GM12878 (cell line): ENCODE results near the gene PNLDC1. TPM values are rescaled to one million over a fixed set of nuclear protein-coding genes. Genes with fewer than 3 reads are reported as not detected.

Source experiments
- ATAC-seq: fragments of 200-7000 bp; cut with Tn5 transposase; 3 replicates; pipeline ENCODE4 v1.9.1; 2020; ENCODE audit warnings: mild to moderate bottlenecking, moderate library complexity
- BruUV-seq: library from RNA; stranded (reverse); fragments of 400-500 nt; replicated peaks from 2 replicates; lab custom pipeline; 2021; lab: Mats Ljungman, UMichigan
- CTCF ChIA-PET: fragments of 300-600 bp; sonication (Branson Sonifier 250); formaldehyde crosslinking; extraction: SDS; loops from one replicate; lab custom pipeline; 2021; ENCODE audit warnings: inconsistent platforms; lab: Yijun Ruan, JAX
- POLR2A ChIA-PET: fragments of 350-600 bp; formaldehyde crosslinking; extraction: SDS; loops from one replicate; lab custom pipeline; 2021; ENCODE audit warnings: inconsistent platforms; lab: Charles Lee
- RAD21 ChIA-PET: fragments of 300-600 bp; sonication (Branson Sonifier 250); formaldehyde crosslinking; loops from one replicate; lab custom pipeline; 2023; ENCODE audit warnings: antibody characterized with exemption; ENCODE audit not compliant: unreplicated experiment; lab: Charles Lee
- SMC1A ChIA-PET: fragments of 300-600 bp; sonication (Branson Sonifier 250); formaldehyde crosslinking; loops from one replicate; lab custom pipeline; 2023; ENCODE audit not compliant: unreplicated experiment, uncharacterized antibody; lab: Charles Lee
- DNase-seq: peaks from one replicate; pipeline ENCODE4 v3.0.0-alpha.2; 2011; ENCODE audit warnings: low read depth, low spot score
- FAIRE-seq: peaks from 3 replicates; lab custom pipeline; 2011; peaks lifted over from hg19 to GRCh38; lab: Jason Lieb, UNC
- H2AFZ ChIP-seq: 2 replicates; pipeline ENCODE4 v1.6.0; 2011; ENCODE audit warnings: low read depth, low read length, control low read depth; ENCODE audit not compliant: control insufficient read depth
- H3K27ac ChIP-seq: 2 replicates; pipeline ENCODE4 v1.5.1; 2011; ENCODE audit warnings: control low read depth; ENCODE audit not compliant: control insufficient read depth, insufficient read depth
- H3K27me3 ChIP-seq, 2 experiments: replicated peaks in 1 of 2; 2 replicates each; pipeline versions ENCODE4 v1.6.0 to v1.6.1; 2011; ENCODE audit warnings: low read length in 1 of 2; ENCODE audit not compliant: control insufficient read depth in 2 of 2, insufficient read depth in 2 of 2
- H3K36me3 ChIP-seq, 2 experiments: 2 replicates each; pipeline ENCODE4 v1.5.1; 2011; ENCODE audit warnings: low read length in 1 of 2; ENCODE audit not compliant: control insufficient read depth in 2 of 2, insufficient read depth in 2 of 2
- H3K4me1 ChIP-seq: 2 replicates; pipeline ENCODE4 v1.6.1; 2011; ENCODE audit warnings: mild to moderate bottlenecking, low read length, moderate library complexity, mixed read lengths; ENCODE audit not compliant: control insufficient read depth, insufficient read depth
- H3K4me2 ChIP-seq: 2 replicates; pipeline ENCODE4 v1.6.0; 2011; ENCODE audit warnings: control low read depth; ENCODE audit not compliant: control insufficient read depth, insufficient read depth
- H3K4me3 ChIP-seq: fragments of 200-600 bp; sonication (generic); 2 replicates; pipeline ENCODE4 v1.5.1; 2016
- H3K79me2 ChIP-seq: 2 replicates; pipeline ENCODE4 v1.6.0; 2011; ENCODE audit warnings: low read length; ENCODE audit not compliant: control insufficient read depth, insufficient read depth
- H3K9ac ChIP-seq: 2 replicates; pipeline ENCODE4 v1.8.0; 2011; ENCODE audit warnings: low read length, control low read depth, mixed read lengths; ENCODE audit not compliant: control insufficient read depth, insufficient read depth
- H3K9me3 ChIP-seq: replicated peaks from 3 replicates; pipeline ENCODE4 v1.5.1; 2011; ENCODE audit warnings: mild to moderate bottlenecking, low read length; ENCODE audit not compliant: control insufficient read depth, insufficient read depth
- H4K20me1 ChIP-seq: 2 replicates; pipeline ENCODE4 v1.6.0; 2011; ENCODE audit not compliant: control insufficient read depth, insufficient read depth
- POLR2A ChIP-seq: IDR thresholded peaks from 2 replicates; pipeline ENCODE4 v1.6.1; 2011; ENCODE audit warnings: low read depth, mild to moderate bottlenecking, low read length
- YY1 ChIP-seq: IDR thresholded peaks from 2 replicates; pipeline ENCODE4 v1.6.1; 2011; ENCODE audit warnings: low read depth, mild to moderate bottlenecking, low read length
- WGBS: methylation state at CpG from one replicate; pipeline ENCODE4 v1.1.6; 2016; ENCODE audit warnings: low lambda C conversion rate; ENCODE audit not compliant: insufficient replicate concordance, insufficient coverage; ENCODE audit errors: missing lambda C conversion rate; 5-methylcytosine and 5-hydroxymethylcytosine counted together
- in situ Hi-C: fragments of 300-500 bp; cut with MboI; formaldehyde crosslinking; loops from 9 replicates; pipeline ENCODE4 v1.14.3; 2018; ENCODE audit warnings: mixed read lengths
- intact Hi-C: fragments of 100-400 bp; cut with micrococcal nuclease; formaldehyde crosslinking; loops from one replicate; pipeline ENCODE4 v1.14.2; 2022; ENCODE audit not compliant: unreplicated experiment
- polyA plus RNA-seq, 11 experiments: library from polyadenylated mRNA; depleted of rRNA in 4 of 11; unstranded in 6 of 11; stranded (reverse) in 5 of 11; fragments of >200 nt; fragmentation: Nextera tagmentation in 4 of 11; fragmentation: Illumina TruSeq in 1 of 11; extraction: Ambion mirVana in 4 of 11; extraction: Trizol in 1 of 11; gene quantifications; 1 replicate in 1 of 11; 2 replicates in 10 of 11; pipeline versions ENCODE4 v1.2.1 to v1.2.3, GENCODE V29; 2011 to 2016; ENCODE audit warnings: inconsistent platforms in 2 of 11, missing spikeins in 2 of 11, low read depth in 1 of 11
- total RNA-seq, 4 experiments: library from RNA; depleted of rRNA in 3 of 4; stranded (reverse); fragments of >200 nt in 3 of 4; fragmentation: Illumina TruSeq in 1 of 4; extraction: Trizol in 1 of 4; gene quantifications; 2 replicates each; pipeline versions ENCODE4 v1.2.1 to v1.2.3, GENCODE V29; 2013 to 2021
- TF ChIP-seq, protein P1 (sequence below): fragments of 450-650 bp; formaldehyde crosslinking; IDR thresholded peaks from 2 replicates; pipeline ENCODE4 v1.4.0; 2020; ENCODE audit warnings: mild to moderate bottlenecking, moderate library complexity

PNLDC1 gene
- total and polyA plus RNA-seq, 10 of the 15 experiments (the other 5 are each of a cell fraction or from before 2014, with no cell fraction given) = 0.06 to 0.25 (median 0.09) TPM; not detected in 2

DNA sequence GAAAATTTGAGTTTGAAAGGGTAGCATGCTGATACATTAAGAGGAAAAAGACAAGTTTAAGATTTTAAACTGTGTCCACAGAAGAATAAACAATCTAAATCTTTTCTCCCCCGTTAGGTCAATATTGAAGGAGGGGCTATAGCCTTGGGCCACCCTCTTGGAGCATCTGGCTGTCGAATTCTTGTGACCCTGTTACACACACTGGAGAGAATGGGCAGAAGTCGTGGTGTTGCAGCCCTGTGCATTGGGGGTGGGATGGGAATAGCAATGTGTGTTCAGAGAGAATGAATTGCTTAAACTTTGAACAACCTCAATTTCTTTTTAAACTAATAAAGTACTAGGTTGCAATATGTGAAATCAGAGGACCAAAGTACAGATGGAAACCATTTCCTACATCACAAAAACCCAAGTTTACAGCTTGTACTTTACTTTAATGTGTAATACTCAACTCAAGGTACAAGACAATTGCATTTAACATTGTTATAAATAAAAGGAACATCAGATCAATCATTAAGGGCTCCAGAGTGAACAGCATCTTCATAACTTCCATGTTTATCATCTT, 21.5 kb upstream of the PNLDC1 start:
- ChIA-PET CTCF (no interaction called here), POLR2A (interaction anchor here (0.6 to 0.9 kb wide), 3 partner anchors 10 to 44 kb away, joined by 3 to 4 read pairs (median 3); no protein-coding TSS in a partner anchor), RAD21 (no interaction called here), SMC1A (interaction anchor here (1.0 to 5.2 kb wide), 2 partner anchors 13 to 14 kb away, joined by 3 to 28 read pairs; partner anchors contain the start of gene MRPL18)
- TSS peak; percentile 48 for BruUV-seq
- intact Hi-C loops = no loop called here
- no peaks in the 10 kb centered on the region for H3K9me3 ChIP-seq
- WGBS = 80% methylated on average over 3 of the region's 3 CpGs
- H3K36me3 ChIP-seq = peaks cover 5 to 52% of the 10 kb centered on the region in 2 experiments
- H3K79me2 ChIP-seq = peaks cover 4% of the 10 kb centered on the region
- no peaks in the 10 kb centered on the region for H4K20me1 ChIP-seq
- TF ChIP-seq, protein P1, sequence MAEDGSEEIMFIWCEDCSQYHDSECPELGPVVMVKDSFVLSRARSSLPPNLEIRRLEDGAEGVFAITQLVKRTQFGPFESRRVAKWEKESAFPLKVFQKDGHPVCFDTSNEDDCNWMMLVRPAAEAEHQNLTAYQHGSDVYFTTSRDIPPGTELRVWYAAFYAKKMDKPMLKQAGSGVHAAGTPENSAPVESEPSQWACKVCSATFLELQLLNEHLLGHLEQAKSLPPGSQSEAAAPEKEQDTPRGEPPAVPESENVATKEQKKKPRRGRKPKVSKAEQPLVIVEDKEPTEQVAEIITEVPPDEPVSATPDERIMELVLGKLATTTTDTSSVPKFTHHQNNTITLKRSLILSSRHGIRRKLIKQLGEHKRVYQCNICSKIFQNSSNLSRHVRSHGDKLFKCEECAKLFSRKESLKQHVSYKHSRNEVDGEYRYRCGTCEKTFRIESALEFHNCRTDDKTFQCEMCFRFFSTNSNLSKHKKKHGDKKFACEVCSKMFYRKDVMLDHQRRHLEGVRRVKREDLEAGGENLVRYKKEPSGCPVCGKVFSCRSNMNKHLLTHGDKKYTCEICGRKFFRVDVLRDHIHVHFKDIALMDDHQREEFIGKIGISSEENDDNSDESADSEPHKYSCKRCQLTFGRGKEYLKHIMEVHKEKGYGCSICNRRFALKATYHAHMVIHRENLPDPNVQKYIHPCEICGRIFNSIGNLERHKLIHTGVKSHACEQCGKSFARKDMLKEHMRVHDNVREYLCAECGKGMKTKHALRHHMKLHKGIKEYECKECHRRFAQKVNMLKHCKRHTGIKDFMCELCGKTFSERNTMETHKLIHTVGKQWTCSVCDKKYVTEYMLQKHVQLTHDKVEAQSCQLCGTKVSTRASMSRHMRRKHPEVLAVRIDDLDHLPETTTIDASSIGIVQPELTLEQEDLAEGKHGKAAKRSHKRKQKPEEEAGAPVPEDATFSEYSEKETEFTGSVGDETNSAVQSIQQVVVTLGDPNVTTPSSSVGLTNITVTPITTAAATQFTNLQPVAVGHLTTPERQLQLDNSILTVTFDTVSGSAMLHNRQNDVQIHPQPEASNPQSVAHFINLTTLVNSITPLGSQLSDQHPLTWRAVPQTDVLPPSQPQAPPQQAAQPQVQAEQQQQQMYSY (CRISPR knock-in tag) = no peak
- no peak for TF ChIP-seq YY1
- TF ChIP-seq POLR2A = peak; percentile 32; the same call in 1 of the 2 replicates
- no peak for ATAC-seq
- DNase-seq = no peak
- no peaks in the 10 kb centered on the region for H3K4me1 ChIP-seq
- no peak overlapping the region for H3K9ac ChIP-seq
- FAIRE-seq = no peak
- no peak overlapping the region for H3K4me3 ChIP-seq
- in situ Hi-C loops = no loop called here
- no peak overlapping the region for H3K4me2 ChIP-seq
- H3K27ac ChIP-seq = no peak overlapping the region
- H2AFZ ChIP-seq = no peak overlapping the region
- H3K27me3 ChIP-seq = no peaks in the 10 kb centered on the region
